GM19372 (cell line): ENCODE results near the gene SLC34A3.
"Not testable (repeated sequence)": the region's sequence is repeated elsewhere in the genome, so short reads cannot be mapped to it uniquely, and the experiment has no call there.

ENCODE experiments used
- ATAC-seq: cut with Tn5 transposase; IDR thresholded peaks from one replicate; pipeline ENCODE4 v1.9.1; 2021; ENCODE audit warnings: mild to moderate bottlenecking, low read depth, moderate library complexity; ENCODE audit not compliant: unreplicated experiment

The SLC34A3 gene

GRCh38 chr9:137240841-137241489, 10.3 kb downstream of the SLC34A3 start, which contains the start of gene TUBB4B:
TUBB4B (plus strand) TSS chr9:137241287; CDS start chr9:137241361, 74 bp downstream.
- ATAC-seq: peak; percentile 55

GRCh38 chr9:137241490-137242268, 11.0 kb downstream of the SLC34A3 start:
- ATAC-seq: no peak

DNA sequence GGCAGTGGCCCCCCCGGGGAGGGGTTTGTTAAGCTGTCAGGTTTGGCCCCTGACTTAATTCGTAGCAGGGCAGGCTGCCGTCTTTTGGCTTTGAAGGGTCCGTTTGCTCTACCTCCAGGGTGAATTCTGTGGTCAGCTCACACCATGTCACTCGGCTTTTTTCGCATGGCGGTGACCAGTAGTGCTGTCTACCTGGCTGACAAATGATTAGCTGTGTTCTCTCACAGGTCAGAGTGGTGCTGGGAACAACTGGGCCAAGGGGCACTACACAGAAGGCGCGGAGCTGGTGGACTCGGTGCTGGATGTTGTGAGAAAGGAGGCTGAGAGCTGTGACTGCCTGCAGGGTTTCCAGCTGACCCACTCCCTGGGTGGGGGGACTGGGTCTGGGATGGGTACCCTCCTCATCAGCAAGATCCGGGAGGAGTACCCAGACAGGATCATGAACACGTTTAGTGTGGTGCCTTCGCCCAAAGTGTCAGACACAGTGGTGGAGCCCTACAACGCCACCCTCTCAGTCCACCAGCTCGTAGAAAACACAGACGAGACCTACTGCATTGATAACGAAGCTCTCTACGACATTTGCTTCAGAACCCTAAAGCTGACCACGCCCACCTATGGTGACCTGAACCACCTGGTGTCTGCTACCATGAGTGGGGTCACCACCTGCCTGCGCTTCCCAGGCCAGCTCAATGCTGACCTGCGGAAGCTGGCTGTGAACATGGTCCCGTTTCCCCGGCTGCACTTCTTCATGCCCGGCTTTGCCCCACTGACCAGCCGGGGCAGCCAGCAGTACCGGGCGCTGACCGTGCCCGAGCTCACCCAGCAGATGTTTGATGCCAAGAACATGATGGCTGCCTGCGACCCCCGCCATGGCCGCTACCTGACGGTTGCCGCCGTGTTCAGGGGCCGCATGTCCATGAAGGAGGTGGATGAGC, 11.8 kb downstream of the SLC34A3 start:
- ATAC-seq: no peak

DNA sequence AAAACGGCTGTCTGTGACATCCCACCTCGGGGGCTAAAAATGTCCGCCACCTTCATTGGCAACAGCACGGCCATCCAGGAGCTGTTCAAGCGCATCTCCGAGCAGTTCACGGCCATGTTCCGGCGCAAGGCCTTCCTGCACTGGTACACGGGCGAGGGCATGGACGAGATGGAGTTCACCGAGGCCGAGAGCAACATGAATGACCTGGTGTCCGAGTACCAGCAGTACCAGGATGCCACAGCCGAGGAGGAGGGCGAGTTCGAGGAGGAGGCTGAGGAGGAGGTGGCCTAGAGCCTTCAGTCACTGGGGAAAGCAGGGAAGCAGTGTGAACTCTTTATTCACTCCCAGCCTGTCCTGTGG, 12.5 kb downstream of the SLC34A3 start:
- not testable (repeated sequence) for ATAC-seq

GRCh38 chr9:137243626-137244485, 13.2 kb downstream of the SLC34A3 start:
- no peak for ATAC-seq

- ATAC-seq: no peak
Measured at GRCh38 chr9:137244486-137245449, 14.1 kb downstream of the SLC34A3 start.

DNA sequence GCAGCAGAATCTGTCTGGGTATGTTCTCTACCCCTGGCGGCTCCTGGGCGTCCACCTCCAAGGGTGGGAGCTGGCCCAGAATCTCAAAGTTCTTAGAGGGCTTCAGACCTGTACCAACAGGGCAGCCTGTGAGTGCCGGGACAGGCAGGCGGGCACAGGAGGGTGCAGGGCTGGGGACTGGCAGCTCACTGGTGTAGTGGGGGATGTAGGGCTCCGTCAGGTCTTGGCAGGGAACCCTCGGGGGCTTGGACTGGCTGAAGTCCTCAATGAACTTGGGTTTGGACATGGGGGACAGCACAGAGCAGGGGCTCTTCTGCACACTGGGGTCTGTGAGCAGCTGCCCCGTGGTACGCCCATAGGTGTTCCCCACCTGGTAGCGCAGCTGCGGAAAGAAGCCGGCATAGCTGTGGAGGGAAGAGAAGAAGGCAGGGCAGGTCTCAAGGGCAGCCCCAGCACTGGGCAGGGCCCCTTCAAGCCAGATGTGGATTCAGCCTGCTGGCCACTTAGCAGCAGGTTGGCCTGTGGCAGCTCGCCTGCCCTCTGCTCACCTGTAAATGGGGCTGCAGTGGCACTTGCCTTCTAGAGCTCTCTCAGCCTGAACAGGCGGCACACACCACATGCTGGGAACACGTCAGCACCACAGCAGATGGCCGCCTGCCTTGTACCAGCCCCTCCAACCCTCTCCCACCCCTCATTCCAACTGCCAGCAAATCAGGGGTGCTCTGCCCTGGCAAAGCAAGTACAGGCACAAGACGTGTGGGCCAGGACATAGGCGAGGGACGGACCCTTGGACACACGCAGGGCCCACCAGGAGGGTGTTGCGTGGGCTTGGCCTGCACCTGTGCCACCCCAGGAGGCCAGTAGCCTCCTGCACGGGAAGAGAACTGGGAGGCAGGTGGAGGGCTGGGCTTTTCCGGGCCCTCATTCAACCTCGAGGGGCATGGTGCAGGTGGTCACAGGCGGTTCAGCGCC, 15.0 kb downstream of the SLC34A3 start:
- ATAC-seq: no peak

DNA sequence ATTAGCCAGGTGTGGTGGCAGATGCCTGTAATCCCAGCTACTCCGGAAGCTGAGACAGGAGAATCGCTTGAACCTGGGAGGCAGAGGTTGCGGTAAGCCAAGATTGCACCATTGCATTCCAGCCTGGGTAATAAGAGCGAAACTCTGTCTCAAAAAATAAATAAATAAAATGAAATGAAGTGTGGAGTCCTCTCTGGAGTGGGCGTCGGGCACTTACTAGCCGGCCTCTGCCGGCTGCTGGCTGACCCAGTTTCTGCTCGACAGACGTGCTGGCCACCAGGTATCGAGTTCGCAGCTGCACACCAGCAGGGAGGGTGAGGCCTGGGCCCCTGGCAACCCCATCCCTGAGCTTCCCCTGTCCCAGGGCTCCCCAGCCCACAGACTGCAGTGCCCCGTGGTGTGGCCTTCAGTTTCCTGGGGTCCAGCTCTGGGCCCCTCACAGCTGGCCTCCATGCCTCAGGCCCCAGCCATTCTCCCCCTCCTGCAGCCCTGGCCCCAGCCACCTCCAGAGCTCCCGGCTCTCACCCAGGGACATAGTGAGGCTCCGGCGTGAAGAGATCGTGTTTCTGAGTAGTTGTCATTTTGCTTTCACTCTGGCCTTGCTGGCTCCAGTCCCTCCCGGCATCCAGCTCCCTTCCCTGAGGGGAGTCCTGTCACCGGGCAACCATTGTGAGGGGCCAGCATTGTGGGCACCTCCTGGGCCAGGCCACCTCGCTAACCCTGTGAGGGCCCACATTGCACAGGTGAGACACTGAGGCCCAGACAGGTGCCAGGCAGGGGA, 16.6 kb downstream of the SLC34A3 start:
- no peak for ATAC-seq

GRCh38 chr9:137247916-137248175, 17.1 kb downstream of the SLC34A3 start:
- no peak for ATAC-seq

GRCh38 chr9:137250329-137251193, 19.9 kb downstream of the SLC34A3 start:
- ATAC-seq: no peak

DNA sequence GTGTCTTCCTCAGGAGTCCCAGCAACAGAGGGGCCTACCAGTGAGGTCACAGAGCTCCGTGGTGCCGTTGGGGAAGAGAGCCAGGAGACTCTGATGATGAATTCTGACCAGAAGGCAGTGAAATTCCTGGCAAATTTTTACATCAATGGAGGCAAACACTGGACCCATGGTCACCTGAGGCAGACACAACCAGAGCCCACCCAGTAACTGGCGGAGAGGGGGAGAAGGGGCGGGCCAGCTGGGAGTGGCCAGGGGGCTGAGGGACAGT, 20.4 kb downstream of the SLC34A3 start, which contains the start of gene STPG3:
TSS of gene STPG3 (plus strand) at position 93 of the 268 bp plus-strand sequence. CDS start at position 94, 1 bp downstream.
- no peak for ATAC-seq

DNA sequence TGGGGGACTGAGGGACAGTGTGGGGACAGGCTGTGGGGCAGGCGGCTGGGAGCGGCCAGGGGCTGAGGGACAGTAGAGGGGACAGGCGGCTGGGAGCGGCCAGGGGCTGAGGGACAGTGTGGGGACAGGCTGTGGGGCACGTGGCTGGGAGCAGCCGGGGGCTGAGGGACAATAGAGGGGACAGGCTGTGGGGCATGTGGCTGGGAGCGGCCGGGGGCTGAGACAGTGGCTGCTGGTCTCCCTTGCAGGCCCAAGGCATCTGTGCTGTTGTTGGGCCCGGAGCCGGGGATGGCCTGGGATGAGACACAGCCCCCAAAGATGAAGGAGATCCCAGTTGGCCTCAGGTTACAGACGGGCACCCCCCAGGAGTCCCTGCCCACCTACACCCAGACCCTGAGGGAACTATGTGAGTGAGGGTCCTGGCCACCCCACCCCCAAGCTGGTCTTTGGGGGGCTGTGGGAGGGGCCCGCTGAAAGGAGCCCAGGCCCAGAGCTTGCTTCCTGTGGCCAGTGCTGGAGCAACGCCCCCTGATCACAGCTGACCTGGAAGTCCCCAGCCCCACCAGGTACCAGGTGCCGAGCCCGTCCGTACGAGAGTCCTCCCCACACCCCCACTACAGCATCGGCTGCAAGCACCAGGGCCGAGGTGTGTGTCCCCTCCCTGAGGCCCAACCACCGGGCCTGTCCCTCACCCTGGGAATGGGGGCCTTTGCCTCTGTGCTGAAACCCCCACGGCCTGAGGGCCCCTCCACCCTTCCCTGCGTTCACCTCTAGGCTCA, 21.0 kb downstream of the SLC34A3 start:
- ATAC-seq: no peak

GRCh38 chr9:137252555-137253506, 22.1 kb downstream of the SLC34A3 start:
- no peak for ATAC-seq

DNA sequence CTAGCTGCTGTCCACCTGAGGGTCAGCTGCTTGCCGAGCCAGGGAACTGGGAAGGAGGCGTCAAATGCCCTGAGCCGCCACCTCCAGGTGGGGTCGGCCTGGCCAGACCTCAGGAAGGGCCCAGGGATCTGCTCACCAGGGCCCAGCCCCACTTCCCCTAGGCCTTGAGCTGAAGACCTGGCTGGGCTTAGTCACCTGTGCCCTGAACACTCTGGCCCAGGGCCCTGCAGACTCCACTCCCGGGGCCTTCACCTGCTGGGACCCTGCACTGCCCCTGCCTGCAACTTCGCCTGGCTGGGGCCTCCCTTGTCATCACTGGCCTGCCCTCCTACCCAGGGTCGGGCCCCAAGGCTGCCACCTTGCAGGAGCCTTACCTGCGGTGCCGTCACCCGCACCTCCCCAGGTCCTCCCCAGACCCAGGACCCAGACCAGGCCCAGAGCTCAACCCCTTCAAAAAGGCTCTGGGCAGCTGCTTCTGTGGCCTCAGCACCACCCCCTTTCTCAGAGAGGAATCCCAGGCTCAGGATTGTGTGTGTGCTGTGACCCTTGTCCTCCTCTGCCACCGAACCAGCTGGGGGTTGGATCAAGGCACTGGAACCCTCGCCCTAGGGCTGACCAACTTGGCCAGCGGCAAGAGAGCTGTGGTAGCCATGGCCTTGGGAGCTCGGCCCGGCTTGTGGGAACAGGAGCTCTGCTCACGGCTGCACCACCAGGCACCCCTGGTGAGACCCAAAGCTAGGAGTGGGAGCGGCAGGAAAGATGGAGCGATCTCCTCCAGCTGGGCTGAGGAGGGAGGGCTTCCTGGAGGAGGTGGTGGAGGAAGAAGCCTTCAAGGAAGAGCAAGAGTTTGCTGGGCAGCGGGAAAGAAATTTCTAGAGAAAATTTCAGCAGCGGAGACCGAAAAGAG, 23.3 kb downstream of the SLC34A3 start:
- no peak for ATAC-seq
